Hematopoietic multipotent progenitor cell treated with erythropoietin and hydrocortisone succinate and interleukin-3 and kit ligand, for 17 days (in vitro differentiated cells): Measurements from ENCODE around the gene SEMA7A.
"Not testable (repeated sequence)": the region's sequence is repeated elsewhere in the genome, so short reads cannot be mapped to it uniquely, and the experiment has no call there.

ENCODE experiments used
- DNase-seq: peaks from one replicate; pipeline ENCODE4 v3.0.0-alpha.2; 2015; ENCODE audit warnings: low spot score

Gene SEMA7A

DNA sequence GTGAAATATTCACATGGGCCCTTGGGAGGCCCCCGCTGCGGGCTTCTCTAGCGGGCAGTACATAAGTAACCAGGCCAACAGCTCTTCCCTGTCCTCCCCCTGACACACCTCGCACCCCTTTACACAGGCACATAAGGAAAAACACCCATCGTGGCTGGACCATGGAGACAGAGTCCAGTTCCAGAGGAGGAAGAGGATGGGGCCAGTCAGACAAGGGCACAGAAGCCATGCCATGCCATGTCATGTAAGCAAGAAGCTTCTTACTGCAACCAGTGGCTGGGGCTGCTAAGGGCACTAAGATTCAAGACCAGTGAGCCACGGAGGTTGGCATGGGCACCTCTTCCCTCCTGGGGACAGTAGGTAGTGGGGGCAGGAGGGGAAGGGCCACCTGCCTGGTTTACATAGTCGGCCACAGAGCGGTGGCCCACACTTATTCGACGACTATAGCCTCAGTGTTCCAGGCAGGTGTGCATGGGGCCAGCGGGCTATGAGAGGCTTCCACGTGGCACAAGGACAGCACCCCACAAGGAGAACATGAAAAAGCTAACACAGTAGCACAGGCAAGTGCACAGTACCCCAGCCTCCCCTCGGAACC lies 60.6 kb downstream of the SEMA7A start:
- DNase-seq = no peak

DNA sequence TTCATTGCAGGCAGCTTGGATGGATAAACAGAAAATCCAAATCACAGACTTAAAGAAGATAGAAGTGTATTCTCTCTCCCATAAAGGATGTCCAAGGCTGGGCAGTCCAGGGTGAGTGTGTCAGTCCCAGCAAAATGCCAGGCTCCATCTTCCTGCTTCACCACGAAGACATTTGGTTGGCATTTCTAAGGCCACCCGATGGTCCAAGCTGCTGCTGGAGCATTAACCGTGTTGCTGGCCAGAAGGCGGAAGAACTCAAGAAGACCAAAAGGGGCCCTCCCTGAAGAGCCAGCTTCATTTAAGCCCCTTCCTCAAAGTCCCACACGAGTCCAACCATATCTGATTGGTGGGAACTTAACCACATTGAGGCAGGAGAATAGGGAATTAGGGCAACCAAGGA lies 63.3 kb downstream of the SEMA7A start:
- no peak for DNase-seq

DNA sequence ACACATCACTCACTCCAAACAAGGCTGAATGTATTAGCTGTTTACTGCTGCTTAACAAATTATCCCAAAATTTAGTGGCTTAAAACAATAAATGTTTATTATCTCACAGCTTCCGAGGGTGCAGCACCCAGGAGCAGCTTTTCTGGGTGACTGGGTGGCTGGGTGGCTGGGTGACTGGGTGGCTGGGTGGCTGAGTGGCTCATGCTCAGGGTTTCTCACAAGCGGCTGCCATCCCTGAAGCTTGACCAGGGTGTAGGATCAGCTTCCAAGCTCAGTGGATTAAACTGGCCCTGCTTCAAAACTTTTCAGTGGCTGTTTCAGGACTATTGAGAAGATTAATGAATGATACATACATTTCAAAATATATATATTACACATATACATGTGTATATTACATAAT lies 64.0 kb downstream of the SEMA7A start:
- no peak for DNase-seq

DNA sequence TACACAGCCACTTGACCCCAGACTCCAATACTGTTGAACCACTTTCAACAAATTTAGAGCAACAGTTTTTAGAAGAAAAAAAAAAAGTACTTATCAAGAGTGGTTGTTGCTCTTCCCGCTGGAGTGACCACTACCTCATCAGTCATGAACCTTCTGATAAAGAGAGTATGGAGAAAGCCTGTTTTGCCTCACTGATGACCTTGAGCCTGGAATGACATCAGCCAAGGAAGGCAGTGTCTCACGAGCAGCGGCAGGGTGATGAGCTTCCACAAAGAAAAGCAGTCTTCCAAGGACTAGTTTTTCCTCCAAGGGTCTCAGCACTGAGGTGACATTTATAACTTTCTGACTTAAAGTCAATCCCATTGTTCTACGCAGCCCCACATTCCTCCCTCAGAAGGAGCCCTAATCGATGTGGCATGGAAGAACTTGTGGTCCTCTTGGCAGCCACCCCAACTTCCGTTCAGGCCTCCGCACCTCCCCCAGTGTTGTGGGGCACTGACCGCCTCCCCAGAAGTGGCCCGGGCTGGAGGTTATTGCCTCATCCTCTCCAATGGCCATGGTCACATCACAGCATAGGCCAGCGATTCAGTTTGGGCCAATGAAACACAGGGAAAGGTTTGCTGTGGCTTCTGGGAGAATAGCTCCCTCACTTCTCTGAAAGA lies 64.5 kb downstream of the SEMA7A start:
- no peak for DNase-seq

DNA sequence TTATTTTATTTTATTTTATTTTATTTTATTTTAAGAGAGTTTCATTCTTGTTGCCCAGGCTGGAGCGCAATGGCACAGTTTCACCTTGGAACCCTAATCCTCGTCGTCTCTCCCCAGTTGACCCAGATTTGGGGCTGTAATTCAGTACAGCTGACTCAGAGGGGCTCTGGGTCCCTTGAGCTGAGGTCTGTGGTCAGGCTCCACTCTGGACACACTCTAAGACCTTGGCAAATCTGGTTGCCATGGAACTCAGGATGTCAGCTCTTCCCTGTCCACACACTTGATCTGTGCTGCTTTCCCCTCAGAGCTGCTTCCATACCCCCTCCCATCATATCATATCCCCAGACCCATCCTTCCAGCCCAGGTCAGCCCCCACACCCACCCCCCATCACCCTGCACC lies 65.6 kb downstream of the SEMA7A start:
- no peak for DNase-seq

DNA sequence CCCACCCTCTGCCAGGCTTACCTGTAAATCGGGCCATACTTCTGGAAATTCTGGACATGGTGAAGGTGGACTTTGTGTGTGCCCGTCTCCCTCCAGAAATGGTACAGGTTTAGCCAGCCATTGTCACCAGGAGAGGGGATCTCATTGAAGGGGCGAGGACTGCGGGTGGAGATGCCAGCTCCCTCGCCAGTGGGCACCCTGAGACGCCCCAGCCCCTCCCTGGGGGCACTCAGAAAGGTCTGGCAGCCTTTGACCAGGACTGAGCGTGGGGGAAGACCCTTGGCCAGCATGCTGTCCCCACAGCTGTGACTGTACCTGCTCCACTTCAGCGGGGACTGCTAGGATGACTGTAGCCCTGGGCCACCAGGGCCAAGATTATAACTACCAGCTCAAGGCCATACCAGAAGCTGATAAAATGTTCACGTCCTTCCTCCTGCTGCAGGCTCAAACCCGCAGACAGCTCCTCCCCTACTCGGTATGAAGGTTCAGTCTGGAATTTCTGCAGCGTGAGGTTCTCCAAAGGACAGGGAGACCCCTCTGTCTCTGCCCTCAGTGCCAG lies 66.4 kb downstream of the SEMA7A start, which contains the start of gene CYP11A1:
CYP11A1 (minus strand) TSS at position 351 of the 559 bp plus-strand sequence; CDS start at position 290, 61 bp downstream.
- no peak for DNase-seq

DNA sequence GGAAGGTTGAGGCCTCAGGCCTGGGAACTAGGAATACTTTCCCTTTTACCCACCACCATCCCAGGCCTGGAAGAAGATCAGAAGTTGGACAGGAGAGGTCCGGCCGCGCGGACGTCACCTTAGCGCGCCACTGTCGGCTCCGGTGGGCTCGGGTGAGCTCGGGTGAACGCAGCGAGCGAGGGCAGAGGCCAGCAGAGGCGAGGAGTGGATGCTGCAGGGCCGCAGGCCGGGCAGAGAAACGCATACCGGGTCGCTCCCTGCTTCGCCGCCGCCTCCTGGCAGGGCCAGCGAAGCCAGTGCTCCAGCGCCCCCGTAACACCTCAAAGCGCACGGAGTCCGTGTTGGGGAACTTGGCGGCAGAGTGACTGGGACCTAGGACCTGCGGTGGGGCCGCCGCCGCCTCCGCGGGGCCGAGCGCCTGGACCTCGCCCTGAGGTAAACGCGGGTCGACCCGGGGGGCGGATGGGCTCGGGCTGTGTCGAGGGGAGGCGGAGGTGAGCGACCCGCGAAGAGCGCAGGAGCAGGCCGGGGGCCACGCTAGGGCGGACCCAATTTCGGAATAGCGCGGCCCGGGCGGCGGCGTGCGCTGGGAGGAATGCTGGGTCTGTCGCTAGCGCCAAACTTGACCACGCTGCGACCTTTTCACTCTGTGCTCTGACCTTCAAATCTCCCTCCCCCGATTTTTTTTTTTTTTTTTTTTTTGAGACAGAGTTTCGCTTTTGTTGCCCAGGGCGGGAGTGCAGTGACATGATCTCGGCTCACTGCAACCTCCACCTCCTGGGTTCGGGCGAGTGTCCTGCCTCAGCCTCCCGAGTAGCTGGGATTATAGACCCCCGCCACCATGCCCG lies 67.9 kb downstream of the SEMA7A start:
- DNase-seq = no peak

DNA sequence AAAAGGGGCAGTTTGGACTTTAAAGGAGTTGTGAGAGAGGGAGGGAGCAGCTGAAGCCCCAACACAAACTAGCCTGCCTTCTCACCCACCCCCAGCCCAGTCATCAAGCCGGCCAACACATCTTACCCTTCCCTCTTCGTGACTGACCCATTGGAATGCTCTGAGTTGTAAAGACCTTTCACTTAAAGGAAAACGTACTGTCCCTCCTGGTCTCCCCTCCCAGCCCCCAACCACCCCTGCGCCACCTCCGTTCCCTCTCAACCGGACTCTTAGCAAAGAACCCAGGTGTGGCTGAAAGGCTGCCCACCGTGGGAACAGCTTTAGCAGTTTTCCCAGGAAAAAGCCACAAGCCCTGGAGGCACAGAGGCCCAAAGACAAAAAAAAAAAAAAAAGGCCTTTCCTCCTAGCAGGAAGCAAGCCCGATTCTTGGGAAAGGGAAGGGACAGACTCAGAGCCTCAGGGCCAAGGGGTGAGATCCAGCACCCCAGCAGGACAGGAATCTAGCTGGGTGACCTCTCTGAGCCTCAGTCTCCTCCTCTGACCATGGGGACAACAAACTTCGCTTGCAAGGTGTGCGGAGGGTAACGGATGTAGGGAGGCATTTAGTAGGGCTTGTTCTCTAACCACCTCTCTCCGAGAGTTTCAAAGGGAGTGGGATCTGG lies 68.7 kb downstream of the SEMA7A start:
- DNase-seq = no peak

DNA sequence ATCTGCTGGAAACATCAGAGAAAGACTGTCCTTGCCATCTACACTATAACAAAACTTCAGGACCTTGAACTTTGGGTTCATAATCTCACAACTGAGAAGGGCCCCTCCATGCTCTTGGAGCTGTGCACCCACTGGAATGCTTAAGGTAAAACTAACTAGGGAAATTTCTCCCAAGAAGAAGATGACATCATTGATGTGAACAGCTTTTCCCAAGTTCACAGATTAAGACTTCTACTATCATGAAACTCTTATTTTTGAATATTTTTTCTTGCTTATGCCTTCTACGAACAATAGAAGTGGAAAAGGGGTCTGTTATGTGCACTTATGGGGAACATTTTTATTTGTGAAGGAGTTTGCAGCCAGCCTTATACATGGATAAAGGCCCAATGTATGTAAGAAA lies 71.3 kb downstream of the SEMA7A start:
- no peak for DNase-seq

DNA sequence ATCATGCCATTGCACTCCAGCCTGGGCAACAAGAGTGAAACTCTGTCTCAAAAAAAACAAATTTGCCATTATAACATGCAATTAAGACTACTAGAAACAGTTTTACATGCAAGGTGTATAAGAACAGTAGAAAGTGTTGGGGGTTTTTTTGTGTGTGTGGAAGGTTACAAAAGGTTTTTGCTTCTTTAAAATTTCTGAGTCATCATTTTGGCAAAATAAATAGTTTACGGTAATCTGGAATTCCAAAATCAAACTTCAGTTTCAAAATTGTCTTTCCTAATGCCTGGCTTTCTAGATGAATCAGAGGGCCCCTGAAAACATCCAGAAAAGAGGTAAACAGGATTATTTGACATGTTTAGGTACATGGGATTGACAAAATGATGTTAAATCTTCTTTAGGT lies 72.9 kb downstream of the SEMA7A start:
- DNase-seq = not testable (repeated sequence)

DNA sequence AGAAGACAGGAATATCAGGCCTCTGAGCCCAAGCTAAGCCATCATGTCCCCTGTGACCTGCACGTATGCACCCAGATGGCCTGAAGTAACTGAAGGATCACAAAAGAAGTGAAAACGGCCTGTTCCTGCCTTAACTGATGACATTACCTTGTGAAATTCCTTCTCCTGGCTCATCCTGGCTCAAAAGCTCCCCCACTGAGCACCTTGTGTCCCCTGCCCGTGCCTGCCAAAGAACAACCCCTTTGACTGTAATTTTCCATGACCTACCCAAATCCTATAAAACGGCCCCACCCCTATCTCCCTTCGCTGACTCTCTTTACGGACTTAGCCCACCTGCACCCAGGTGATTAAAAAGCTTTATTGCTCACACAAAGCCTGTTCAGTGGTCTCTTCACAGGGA lies 74.4 kb downstream of the SEMA7A start:
- not testable (repeated sequence) for DNase-seq
